A673 (cell line): Measurements from ENCODE around the gene SORCS1. TPM values are rescaled to one million over a fixed set of nuclear protein-coding genes. Genes with fewer than 3 reads are reported as not detected.

Experiments used
- BruUV-seq: library from RNA; stranded (reverse); fragments of 400-500 nt; replicated peaks from 2 replicates; lab custom pipeline; 2021; lab: Mats Ljungman, UMichigan
- CTCF ChIA-PET: fragments of 300-600 bp; sonication (Branson Sonifier 250); formaldehyde crosslinking; loops from one replicate; lab custom pipeline; 2022; ENCODE audit warnings: antibody characterized with exemption; lab: Charles Lee
- POLR2A ChIA-PET: fragments of 300-600 bp; sonication (Branson Sonifier 250); formaldehyde crosslinking; loops from one replicate; lab custom pipeline; 2022; ENCODE audit warnings: antibody characterized with exemption; ENCODE audit not compliant: low non-redundant PET; lab: Charles Lee
- DNase-seq: peaks from one replicate; pipeline ENCODE4 v3.0.0-alpha.2; 2015; ENCODE audit warnings: low spot score
- H3K27ac ChIP-seq: fragments of 200-600 bp; sonication (generic); 2 replicates; pipeline ENCODE4 v1.5.1; 2016; ENCODE audit warnings: mixed run types, low read depth, mild to moderate bottlenecking, mixed read lengths, antibody characterized with exemption, low read length; ENCODE audit not compliant: poor library complexity, severe bottlenecking
- H3K27me3 ChIP-seq: fragments of 200-600 bp; sonication (generic); replicated peaks from 2 replicates; pipeline ENCODE4 v1.6.1; 2017; ENCODE audit warnings: mixed run types, low read depth, mild to moderate bottlenecking, mixed read lengths, antibody characterized with exemption, low read length; ENCODE audit not compliant: insufficient read depth, poor library complexity
- H3K36me3 ChIP-seq: fragments of 200-600 bp; sonication (generic); 2 replicates; pipeline ENCODE4 v1.6.1; 2016; ENCODE audit warnings: mixed run types, mild to moderate bottlenecking, mixed read lengths, antibody characterized with exemption, low read length; ENCODE audit not compliant: insufficient read depth, poor library complexity, severe bottlenecking
- H3K4me1 ChIP-seq: fragments of 200-600 bp; sonication (generic); 2 replicates; pipeline ENCODE4 v1.6.1; 2017; ENCODE audit warnings: mixed run types, mild to moderate bottlenecking, mixed read lengths, antibody characterized with exemption, low read length; ENCODE audit not compliant: insufficient read depth, poor library complexity, severe bottlenecking
- H3K4me3 ChIP-seq: fragments of 200-600 bp; sonication (generic); 2 replicates; pipeline ENCODE4 v1.5.1; 2016; ENCODE audit warnings: low read depth, mixed run types, mild to moderate bottlenecking, mixed read lengths, low read length; ENCODE audit not compliant: poor library complexity, severe bottlenecking
- H3K9me3 ChIP-seq: fragments of 200-600 bp; sonication (generic); 2 replicates; pipeline ENCODE4 v1.6.1; 2016; ENCODE audit warnings: mixed run types, low read depth, mild to moderate bottlenecking, mixed read lengths, antibody characterized with exemption, low read length; ENCODE audit not compliant: poor library complexity, severe bottlenecking
- CTCF ChIP-seq: fragments of 300-800, 200-600 bp; sonication (generic); conservative IDR thresholded peaks from 2 replicates; pipeline ENCODE4 v1.5.1; 2017; ENCODE audit warnings: low read depth, mild to moderate bottlenecking, antibody characterized with exemption, low read length, moderate library complexity, mixed read lengths
- EZH2 ChIP-seq: fragments of 200-600 bp; sonication (generic); IDR thresholded peaks from 2 replicates; pipeline ENCODE4 v1.6.1; 2017; ENCODE audit warnings: borderline replicate concordance, low read depth, mild to moderate bottlenecking, mixed read lengths, antibody characterized with exemption, low read length; ENCODE audit not compliant: poor library complexity, severe bottlenecking
- intact Hi-C: fragments of 100-400 bp; cut with micrococcal nuclease; formaldehyde crosslinking; loops from one replicate; pipeline ENCODE4 v1.10.0; 2022; ENCODE audit not compliant: unreplicated experiment
- total RNA-seq: library from RNA; stranded (reverse); gene quantifications from 2 replicates; pipeline ENCODE4 v1.2.3, GENCODE V29; 2021

Gene SORCS1
- total RNA-seq, 1 experiment from 2014 or later: 0.34 TPM

- TF ChIP-seq CTCF (peak; percentile 29; the same call in 1 of the 2 replicates), EZH2 (no peak)
- H3K27me3 ChIP-seq: no peaks in the 10 kb centered on the region
- H3K9me3 ChIP-seq: no peaks in the 10 kb centered on the region
- no peak overlapping the region for H3K27ac ChIP-seq
- no peak overlapping the region for H3K4me3 ChIP-seq
- POLR2A ChIA-PET: interaction anchor here (0.6 kb wide), 1 partner anchor 32 kb away, joined by 8 read pairs; no protein-coding TSS in a partner anchor
- H3K36me3 ChIP-seq: no peaks in the 10 kb centered on the region
- H3K4me1 ChIP-seq: peaks cover 17% of the 10 kb centered on the region
- intact Hi-C loops: no loop called here
- DNase-seq: peak; percentile 16
- BruUV-seq: no TSS peak
- CTCF ChIA-PET: interaction anchor here (0.6 kb wide), 2 partner anchors 66 to 601 kb away, joined by 3 to 7 read pairs; no protein-coding TSS in a partner anchor
Observed at GRCh38 chr10:106980495-106981451, 183.7 kb downstream of the SORCS1 start.

- BruUV-seq: no TSS peak
- H3K36me3 ChIP-seq: no peaks in the 10 kb centered on the region
- H3K4me1 ChIP-seq: peaks cover 27% of the 10 kb centered on the region
- no peak overlapping the region for H3K4me3 ChIP-seq
- no peaks in the 10 kb centered on the region for H3K27me3 ChIP-seq
- no peaks in the 10 kb centered on the region for H3K9me3 ChIP-seq
- H3K27ac ChIP-seq: no peak overlapping the region
- CTCF ChIA-PET: no interaction called here
- intact Hi-C loops: no loop called here
- TF ChIP-seq CTCF: no peak
- TF ChIP-seq EZH2: no peak
- POLR2A ChIA-PET: no interaction called here
- peak; percentile 32 for DNase-seq
Observed at GRCh38 chr10:106978756-106979155, 185.8 kb downstream of the SORCS1 start.

- ChIA-PET POLR2A (no interaction called here), CTCF (no interaction called here)
- H3K9me3 ChIP-seq: no peaks in the 10 kb centered on the region
- no peaks in the 10 kb centered on the region for H3K27me3 ChIP-seq
- peaks cover 37% of the 10 kb centered on the region for H3K4me1 ChIP-seq
- intact Hi-C loops: no loop called here
- H3K36me3 ChIP-seq: no peaks in the 10 kb centered on the region
- H3K27ac ChIP-seq: no peak overlapping the region
- TF ChIP-seq CTCF (no peak), EZH2 (no peak)
- no peak for DNase-seq
- BruUV-seq: no TSS peak
- no peak overlapping the region for H3K4me3 ChIP-seq
Observed at GRCh38 chr10:106973716-106974115, 190.8 kb downstream of the SORCS1 start.
